ENCODE measurements around the gene SNAPIN.

The SNAPIN gene

GRCh38 chr1:153658400-153659174, at the start of gene SNAPIN:
TSS of gene SNAPIN (plus strand) at chr1:153658703. CDS start at chr1:153658744, 41 bp downstream.
- peak; percentile 94 for DNase-seq (ENCODE audit: low spot score)

- peak; percentile 89 for DNase-seq (ENCODE audit: low spot score)
These were observed 49.5 kb upstream of the SNAPIN start for GRCh38 chr1:153608742-153609584.

GRCh38 chr1:153609585-153609907, 49.0 kb upstream of the SNAPIN start:
- no peak for DNase-seq (ENCODE audit: low spot score)

- peak; percentile 28 for DNase-seq (ENCODE audit: low spot score)
These were observed 48.2 kb upstream of the SNAPIN start for GRCh38 chr1:153610334-153610733.

GRCh38 chr1:153610811-153611301, 47.6 kb upstream of the SNAPIN start:
- DNase-seq (ENCODE audit: low spot score), result peak; percentile 36

GRCh38 chr1:153611356-153611755, 47.1 kb upstream of the SNAPIN start:
- DNase-seq (ENCODE audit: low spot score), result no peak

- no peak for DNase-seq (ENCODE audit: low spot score)
These were observed 46.3 kb upstream of the SNAPIN start for GRCh38 chr1:153612111-153612754.

- DNase-seq (ENCODE audit: low spot score), result peak; percentile 90
These were observed 45.7 kb upstream of the SNAPIN start, which contains the start of gene S100A16 for GRCh38 chr1:153612755-153613331. TSS of gene S100A16 (minus strand) at chr1:153613137. CDS start at chr1:153608151, 4,986 bp downstream.

- no peak for DNase-seq (ENCODE audit: low spot score)
These were observed 45.1 kb upstream of the SNAPIN start for GRCh38 chr1:153613406-153613805.

- DNase-seq (ENCODE audit: low spot score), result peak; percentile 30
These were observed 44.2 kb upstream of the SNAPIN start for GRCh38 chr1:153614189-153614900.

GRCh38 chr1:153614906-153615305, 43.6 kb upstream of the SNAPIN start:
- DNase-seq (ENCODE audit: low spot score), result no peak

- DNase-seq (ENCODE audit: low spot score), result no peak
These were observed 43.1 kb upstream of the SNAPIN start for GRCh38 chr1:153615406-153615805.

- DNase-seq (ENCODE audit: low spot score), result no peak
These were observed 42.2 kb upstream of the SNAPIN start, which contains the start of gene S100A14 for GRCh38 chr1:153616144-153616916. TSS of gene S100A14 (minus strand) at chr1:153616325. CDS start at chr1:153615858, 467 bp downstream.

- no peak for DNase-seq (ENCODE audit: low spot score)
These were observed 41.6 kb upstream of the SNAPIN start for GRCh38 chr1:153616917-153617311.

- DNase-seq (ENCODE audit: low spot score), result peak; percentile 70
These were observed 40.8 kb upstream of the SNAPIN start for GRCh38 chr1:153617663-153618062.

GRCh38 chr1:153619171-153619570, 39.3 kb upstream of the SNAPIN start:
- DNase-seq (ENCODE audit: low spot score), result no peak

- no peak for DNase-seq (ENCODE audit: low spot score)
These were observed 35.4 kb upstream of the SNAPIN start for GRCh38 chr1:153623101-153623500.

- no peak for DNase-seq (ENCODE audit: low spot score)
These were observed 33.4 kb upstream of the SNAPIN start for GRCh38 chr1:153624965-153625611.

GRCh38 chr1:153626477-153626903, 32.0 kb upstream of the SNAPIN start:
- DNase-seq (ENCODE audit: low spot score), result no peak

Data from AG08395 (cell line).